ENCODE results near the gene TSSK3. TPM values are rescaled to one million over a fixed set of nuclear protein-coding genes. Genes with fewer than 3 reads are reported as not detected.

TSSK3 gene
- polyA plus RNA-seq, 1 donor (not counting 4 experiments of a cell fraction or from before 2014, with no cell fraction given) = 0.14 TPM

- FAIRE-seq = no peak
- no peak overlapping the region for H3K27ac ChIP-seq (ENCODE audit: control insufficient read depth, insufficient read depth, low read length)
- TF ChIP-seq CTCF (optimal IDR thresholded peaks at IDR 0.05 in 1 of 3, IDR thresholded peaks at IDR 0.05 in 1 of 3, conservative IDR thresholded peaks at IDR 0.05 in 1 of 3; ENCODE audit: extremely low read depth in 1 of 3, insufficient read depth in 2 of 3, low read length in 3 of 3) (no peak), EZH2 (IDR thresholded peaks at IDR 0.05; ENCODE audit: low read length) (no peak)
- no peak overlapping the region for H3K4me3 ChIP-seq (ENCODE audit: control insufficient read depth in 2 of 3, extremely low read depth in 1 of 3, insufficient read depth in 2 of 3, low read depth in 1 of 3, low read length in 3 of 3)
- peaks cover 21 to 41% of the 10 kb centered on the region in 2 experiments for H3K36me3 ChIP-seq (ENCODE audit: control insufficient read depth in 2 of 2, extremely low read depth in 1 of 2, insufficient read depth in 2 of 2, low read length in 2 of 2)
- no peak overlapping the region for H2AFZ ChIP-seq (ENCODE audit: control insufficient read depth, low read length)
- H3K4me1 ChIP-seq (ENCODE audit: control insufficient read depth, extremely low read depth, insufficient read depth, low read length) = peaks cover 6% of the 10 kb centered on the region
- dilution Hi-C loops (cut with MboI; ENCODE audit: extremely low pct_ligation_motif_present, low sequenced_read_pairs) = no loop called here
- no peak overlapping the region for H3K4me2 ChIP-seq (ENCODE audit: control insufficient read depth, extremely low read depth, insufficient read depth, low read depth, low read length)
- no peaks in the 10 kb centered on the region for H3K9me1 ChIP-seq (ENCODE audit: control insufficient read depth, extremely low read depth, insufficient read depth, low read length)
- DNase-seq (ENCODE audit: low read depth, low spot score) = no peak
- H4K20me1 ChIP-seq (ENCODE audit: control insufficient read depth, extremely low read depth, insufficient read depth, low read length) = no peaks in the 10 kb centered on the region
- no peaks in the 10 kb centered on the region for H3K9me3 ChIP-seq (ENCODE audit: control insufficient read depth, low read depth, low read length)
- H3K79me2 ChIP-seq (ENCODE audit: control insufficient read depth, insufficient read depth, low read length) = no peaks in the 10 kb centered on the region
- no peaks in the 10 kb centered on the region for H3K27me3 ChIP-seq (ENCODE audit: control insufficient read depth, extremely low read depth, insufficient read depth, low read length)
- no peak overlapping the region for H3K9ac ChIP-seq (ENCODE audit: control insufficient read depth, extremely low read depth, insufficient read depth, low read length)
These were observed 35.1 kb upstream of the TSSK3 start for GRCh38 chr1:32327204-32327603.

DNA sequence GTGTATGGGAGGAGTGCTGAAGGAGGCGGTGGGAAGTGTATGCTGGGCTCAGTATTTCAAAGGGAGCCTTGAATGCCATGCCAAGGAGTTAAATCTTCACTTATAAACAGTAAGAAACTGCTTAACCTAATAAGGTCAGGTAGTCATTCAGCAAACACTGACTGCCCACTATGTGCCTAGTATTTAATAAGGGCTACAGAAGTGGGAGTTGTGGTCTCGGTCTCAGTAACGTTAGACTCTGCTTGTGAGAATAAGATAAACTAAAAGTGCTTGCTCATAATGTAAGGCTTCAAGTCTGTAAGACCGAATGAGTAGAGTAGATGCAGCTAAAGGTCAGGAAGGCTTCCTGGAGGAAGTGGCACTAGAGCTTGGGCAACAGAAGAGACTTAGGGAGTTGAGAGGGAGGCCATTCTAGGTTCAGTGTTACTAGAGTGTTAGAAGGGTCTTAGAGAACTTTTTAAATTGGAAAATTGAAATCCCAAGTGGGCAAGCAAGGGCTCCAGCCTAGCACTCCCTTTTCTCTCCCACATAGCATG lies 32.3 kb upstream of the TSSK3 start:
- H3K9me3 ChIP-seq (ENCODE audit: control insufficient read depth, low read depth, low read length) = no peaks in the 10 kb centered on the region
- no peak overlapping the region for H3K4me2 ChIP-seq (ENCODE audit: control insufficient read depth, extremely low read depth, insufficient read depth, low read depth, low read length)
- no peak overlapping the region for H3K9ac ChIP-seq (ENCODE audit: control insufficient read depth, extremely low read depth, insufficient read depth, low read length)
- dilution Hi-C loops (cut with MboI; ENCODE audit: extremely low pct_ligation_motif_present, low sequenced_read_pairs) = no loop called here
- H3K9me1 ChIP-seq (ENCODE audit: control insufficient read depth, extremely low read depth, insufficient read depth, low read length) = no peaks in the 10 kb centered on the region
- no peak overlapping the region for H2AFZ ChIP-seq (ENCODE audit: control insufficient read depth, low read length)
- H3K4me3 ChIP-seq (ENCODE audit: control insufficient read depth in 2 of 3, extremely low read depth in 1 of 3, insufficient read depth in 2 of 3, low read depth in 1 of 3, low read length in 3 of 3) = no peak overlapping the region
- TF ChIP-seq EZH2 (IDR thresholded peaks at IDR 0.05; ENCODE audit: low read length) = no peak
- TF ChIP-seq CTCF (optimal IDR thresholded peaks at IDR 0.05 in 1 of 3, IDR thresholded peaks at IDR 0.05 in 1 of 3, conservative IDR thresholded peaks at IDR 0.05 in 1 of 3; ENCODE audit: extremely low read depth in 1 of 3, insufficient read depth in 2 of 3, low read length in 3 of 3) = no peak
- no peak overlapping the region for H3K27ac ChIP-seq (ENCODE audit: control insufficient read depth, insufficient read depth, low read length)
- no peaks in the 10 kb centered on the region for H4K20me1 ChIP-seq (ENCODE audit: control insufficient read depth, extremely low read depth, insufficient read depth, low read length)
- no peak for DNase-seq (ENCODE audit: low read depth, low spot score)
- peaks cover 24 to 37% of the 10 kb centered on the region in 2 experiments for H3K36me3 ChIP-seq (ENCODE audit: control insufficient read depth in 2 of 2, extremely low read depth in 1 of 2, insufficient read depth in 2 of 2, low read length in 2 of 2)
- peaks cover 12% of the 10 kb centered on the region for H3K4me1 ChIP-seq (ENCODE audit: control insufficient read depth, extremely low read depth, insufficient read depth, low read length)
- H3K27me3 ChIP-seq (ENCODE audit: control insufficient read depth, extremely low read depth, insufficient read depth, low read length) = peaks cover 3% of the 10 kb centered on the region
- H3K79me2 ChIP-seq (ENCODE audit: control insufficient read depth, insufficient read depth, low read length) = no peaks in the 10 kb centered on the region
- FAIRE-seq = no peak

Data from keratinocyte (primary cell).